GM20000 (cell line): ENCODE results near the gene SLC15A5.
A peak's percentile ranks its signal among the peaks of the same experiment; 100 is the strongest.

Experiments
- DNase-seq: peaks from one replicate; pipeline ENCODE4 v3.0.0; 2012; ENCODE audit warnings: low spot score
- TF ChIP-seq, protein P1 (sequence below): IDR thresholded peaks from 2 replicates; pipeline ENCODE4 v1.5.1; 2012; ENCODE audit warnings: mild to moderate bottlenecking, control low read depth; ENCODE audit errors: extremely low read depth, missing control alignments

SLC15A5 gene

DNA sequence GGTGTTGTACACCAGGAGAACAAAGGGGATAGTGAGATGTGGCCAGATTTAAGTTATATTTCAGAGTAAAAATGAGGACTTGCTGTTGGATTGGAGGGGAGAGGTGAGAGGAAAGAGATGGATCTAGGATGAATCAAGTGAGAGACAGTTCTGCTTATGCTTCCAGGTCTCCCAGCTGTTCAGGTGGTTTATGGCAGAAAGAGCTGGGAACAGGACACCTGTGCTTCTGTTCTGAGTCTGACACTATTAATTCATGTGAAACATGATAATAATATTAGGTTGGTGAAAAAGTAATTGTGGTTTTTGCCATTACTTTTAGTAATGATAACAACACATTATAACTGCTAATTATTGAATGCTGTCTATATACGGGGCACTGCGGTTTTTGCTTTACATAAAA is 55.7 kb downstream of the SLC15A5 start:
- TF ChIP-seq, protein P1, sequence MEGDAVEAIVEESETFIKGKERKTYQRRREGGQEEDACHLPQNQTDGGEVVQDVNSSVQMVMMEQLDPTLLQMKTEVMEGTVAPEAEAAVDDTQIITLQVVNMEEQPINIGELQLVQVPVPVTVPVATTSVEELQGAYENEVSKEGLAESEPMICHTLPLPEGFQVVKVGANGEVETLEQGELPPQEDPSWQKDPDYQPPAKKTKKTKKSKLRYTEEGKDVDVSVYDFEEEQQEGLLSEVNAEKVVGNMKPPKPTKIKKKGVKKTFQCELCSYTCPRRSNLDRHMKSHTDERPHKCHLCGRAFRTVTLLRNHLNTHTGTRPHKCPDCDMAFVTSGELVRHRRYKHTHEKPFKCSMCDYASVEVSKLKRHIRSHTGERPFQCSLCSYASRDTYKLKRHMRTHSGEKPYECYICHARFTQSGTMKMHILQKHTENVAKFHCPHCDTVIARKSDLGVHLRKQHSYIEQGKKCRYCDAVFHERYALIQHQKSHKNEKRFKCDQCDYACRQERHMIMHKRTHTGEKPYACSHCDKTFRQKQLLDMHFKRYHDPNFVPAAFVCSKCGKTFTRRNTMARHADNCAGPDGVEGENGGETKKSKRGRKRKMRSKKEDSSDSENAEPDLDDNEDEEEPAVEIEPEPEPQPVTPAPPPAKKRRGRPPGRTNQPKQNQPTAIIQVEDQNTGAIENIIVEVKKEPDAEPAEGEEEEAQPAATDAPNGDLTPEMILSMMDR: no peak
- DNase-seq: no peak

DNA sequence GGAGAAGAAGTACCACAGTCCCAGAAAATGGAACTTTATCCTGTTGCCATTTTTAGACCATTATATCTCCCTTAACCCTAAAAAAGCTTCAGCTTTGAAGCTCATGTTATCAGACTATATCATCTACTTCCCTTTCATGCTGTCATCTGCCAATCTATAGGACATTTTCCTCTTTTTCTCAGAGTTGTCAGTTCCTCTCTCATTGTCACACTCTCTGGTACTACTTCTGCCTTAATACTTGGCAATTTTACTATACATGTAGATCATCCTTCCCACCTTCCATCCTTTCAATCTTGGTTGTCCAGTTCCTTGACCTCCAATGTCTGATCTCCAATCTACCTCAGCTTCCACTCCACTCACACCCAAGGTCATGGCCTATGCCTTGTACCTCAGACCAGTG is 57.4 kb downstream of the SLC15A5 start:
- no peak for DNase-seq
- TF ChIP-seq, protein P1: no peak

DNA sequence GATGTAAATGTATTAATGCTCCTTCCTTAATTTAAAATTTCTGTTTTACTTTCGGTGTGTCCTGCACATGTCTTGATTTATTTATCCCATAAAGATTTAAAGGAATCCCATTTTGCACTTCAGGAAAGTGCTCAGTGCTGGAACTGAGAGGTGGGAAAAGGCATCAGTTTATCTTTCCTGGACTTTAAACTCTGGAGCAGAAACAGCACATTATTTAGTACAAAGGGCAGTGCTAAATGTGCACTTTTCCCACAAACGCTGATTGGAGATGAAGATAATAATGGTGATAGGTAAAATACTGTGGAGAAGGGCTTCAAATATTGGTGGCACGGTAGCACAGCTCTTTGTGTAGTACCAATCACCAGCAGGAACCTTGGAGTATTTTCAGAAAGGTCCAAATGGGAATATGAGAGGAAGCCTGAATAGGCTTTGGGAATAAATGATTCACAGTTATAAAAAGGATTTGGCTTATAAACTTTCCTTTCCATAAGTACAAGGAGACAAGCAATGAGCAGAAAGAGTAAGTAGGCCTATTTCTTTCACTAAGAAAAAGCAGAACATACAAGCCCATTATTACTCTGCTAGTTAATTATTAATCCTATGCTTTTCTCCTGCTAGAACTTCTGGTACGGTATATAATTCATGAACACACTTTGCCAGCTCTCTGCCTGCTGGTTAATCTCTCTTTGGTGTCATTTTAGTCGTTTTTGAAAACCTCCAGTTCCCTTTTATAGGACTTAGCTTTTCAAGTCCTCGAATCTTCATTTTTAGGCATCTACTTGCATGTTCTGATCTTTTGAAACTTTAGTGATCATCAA is 58.3 kb downstream of the SLC15A5 start:
- no peak for DNase-seq
- TF ChIP-seq, protein P1: no peak

DNA sequence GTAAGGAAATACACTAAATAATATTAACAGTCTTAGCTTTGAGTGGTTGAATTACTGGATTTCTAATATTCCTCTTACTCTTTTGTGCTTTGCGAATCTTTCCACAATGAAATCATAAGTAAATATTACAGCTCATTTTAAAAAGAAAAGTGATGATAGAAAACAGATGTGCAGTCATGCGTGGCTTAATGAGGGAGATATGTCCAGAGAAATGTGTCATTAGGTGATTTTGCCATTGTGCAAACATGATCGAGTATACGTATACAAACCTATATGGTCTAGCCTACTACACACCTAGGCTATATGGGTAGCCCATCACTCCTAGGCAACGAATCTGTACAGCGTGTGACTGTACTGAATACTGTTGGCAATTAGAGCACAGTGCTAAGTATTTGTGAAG is 59.3 kb downstream of the SLC15A5 start:
- no peak for DNase-seq
- TF ChIP-seq, protein P1: no peak

DNA sequence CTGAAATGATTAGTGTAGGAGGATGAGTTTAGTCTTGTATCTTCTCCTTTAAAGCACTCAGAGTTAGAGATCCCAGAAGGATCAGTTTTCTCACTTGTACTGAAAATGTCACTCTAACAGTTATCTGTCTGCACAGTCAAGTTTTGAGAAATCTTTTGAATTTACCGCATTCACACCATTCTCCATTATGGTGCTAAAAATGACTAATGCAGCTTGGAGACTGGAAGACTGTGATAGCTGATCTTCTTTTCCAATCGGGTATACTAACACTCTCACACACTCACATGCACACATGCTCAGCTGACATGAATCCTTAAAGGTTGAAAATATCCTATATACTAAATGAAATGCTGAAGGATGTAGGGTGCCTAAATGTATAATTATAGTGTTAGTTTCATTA is 65.8 kb downstream of the SLC15A5 start:
- TF ChIP-seq, protein P1: no peak
- DNase-seq: no peak

DNA sequence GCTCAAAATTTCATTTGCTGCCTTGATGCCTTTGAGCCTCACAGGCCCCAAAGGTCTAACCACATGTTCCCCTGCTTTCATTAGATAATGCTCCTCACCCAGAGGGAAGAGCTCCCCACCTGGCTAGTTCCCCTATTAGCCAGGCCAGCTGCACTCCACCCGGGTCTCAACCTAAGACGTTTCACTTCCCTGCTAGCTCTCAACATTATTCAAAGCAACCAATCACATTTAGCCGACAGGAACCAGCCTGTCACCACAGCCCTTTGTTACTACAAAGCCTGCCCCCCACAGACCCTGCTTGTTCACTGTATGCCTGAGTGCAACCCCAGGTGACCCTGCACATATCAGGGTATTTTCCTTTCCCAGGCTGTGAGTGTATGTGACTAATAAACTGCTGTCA is 78.6 kb downstream of the SLC15A5 start:
- TF ChIP-seq, protein P1: no peak
- DNase-seq: peak; percentile 11

DNA sequence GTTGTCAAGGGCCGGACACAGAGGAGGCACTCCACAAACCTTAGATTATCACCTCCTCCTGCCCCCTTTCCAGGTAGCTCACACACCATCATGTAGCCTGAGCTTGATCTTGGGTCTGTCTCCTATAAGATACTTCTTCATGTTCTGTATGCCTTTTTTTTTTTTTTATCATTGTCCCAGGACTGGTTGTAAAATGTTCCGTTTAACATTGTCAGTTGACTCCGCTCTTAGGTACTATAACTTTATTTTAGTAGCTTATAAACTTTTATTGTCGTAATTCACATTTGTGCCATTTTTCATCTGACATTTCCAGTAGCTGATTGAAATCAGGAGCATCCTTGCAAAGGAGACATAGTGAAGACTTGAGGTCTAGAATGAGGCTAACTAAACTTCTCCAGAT is 79.9 kb downstream of the SLC15A5 start:
- no peak for DNase-seq

More for the DNA sequence above, 79.9 kb downstream of the SLC15A5 start:
- TF ChIP-seq, protein P1: no peak
